ENCODE data around the gene PLEKHF1.

Gene PLEKHF1

GRCh38 chr19:29680447-29680846 is 15.2 kb downstream of the PLEKHF1 start:
- DNase-seq = no peak

DNA sequence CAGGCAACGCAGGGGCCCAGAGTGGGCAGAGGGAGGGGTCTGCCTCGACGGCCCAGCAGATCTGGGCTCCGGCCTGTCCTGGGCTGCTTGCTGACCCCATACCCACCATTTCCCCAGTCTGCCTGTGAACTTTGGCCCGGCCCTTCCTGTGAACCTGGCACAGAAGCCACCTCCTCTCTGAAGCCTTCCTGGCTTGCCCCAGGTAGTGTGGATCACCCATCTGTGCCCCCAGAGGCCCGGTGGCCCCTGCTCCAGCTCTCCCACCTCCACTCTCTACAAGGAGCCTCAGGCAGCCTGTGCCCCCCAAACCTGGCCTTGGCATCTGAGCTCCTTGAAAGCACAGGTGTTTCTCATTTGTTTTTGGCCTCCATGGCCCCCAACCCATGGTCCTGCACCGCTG is 15.7 kb downstream of the PLEKHF1 start:
- no peak for DNase-seq

- no peak for DNase-seq
Measured at GRCh38 chr19:29681422-29682235, 16.4 kb downstream of the PLEKHF1 start.

GRCh38 chr19:29682236-29682895 is 17.1 kb downstream of the PLEKHF1 start:
- DNase-seq = no peak

- no peak for DNase-seq
Measured at GRCh38 chr19:29683009-29683408, 17.7 kb downstream of the PLEKHF1 start.

GRCh38 chr19:29685326-29685725 is 20.1 kb downstream of the PLEKHF1 start:
- DNase-seq = no peak

DNA sequence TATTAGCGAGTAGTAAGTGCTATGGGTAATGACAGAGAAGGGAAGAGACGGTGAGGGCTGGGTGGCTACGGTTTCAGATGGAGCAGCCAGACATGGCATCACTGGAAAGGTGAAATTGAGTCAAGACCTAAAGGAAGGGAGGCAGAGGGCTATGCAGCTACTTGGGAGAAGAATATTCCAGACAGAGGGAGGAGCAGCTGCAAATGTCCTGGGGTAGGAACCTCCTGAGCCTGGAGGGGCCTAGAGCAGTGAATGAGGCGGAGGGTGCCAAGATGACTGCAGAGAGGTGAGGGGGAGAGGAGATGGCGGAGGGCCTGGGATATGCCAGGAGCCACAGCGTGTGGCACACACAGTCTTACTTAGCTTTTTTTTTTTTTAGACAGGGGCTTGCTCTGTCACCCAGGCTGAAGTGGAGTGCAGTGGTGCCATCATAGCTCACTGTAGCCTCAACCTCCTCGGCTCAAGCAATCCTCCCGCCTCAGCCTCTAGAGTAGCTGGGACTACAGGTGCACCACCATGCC is 21.1 kb downstream of the PLEKHF1 start:
- DNase-seq = no peak

- no peak for DNase-seq
Measured at GRCh38 chr19:29687244-29687896, 22.1 kb downstream of the PLEKHF1 start.

GRCh38 chr19:29687897-29688728 is 22.9 kb downstream of the PLEKHF1 start:
- no peak for DNase-seq

DNA sequence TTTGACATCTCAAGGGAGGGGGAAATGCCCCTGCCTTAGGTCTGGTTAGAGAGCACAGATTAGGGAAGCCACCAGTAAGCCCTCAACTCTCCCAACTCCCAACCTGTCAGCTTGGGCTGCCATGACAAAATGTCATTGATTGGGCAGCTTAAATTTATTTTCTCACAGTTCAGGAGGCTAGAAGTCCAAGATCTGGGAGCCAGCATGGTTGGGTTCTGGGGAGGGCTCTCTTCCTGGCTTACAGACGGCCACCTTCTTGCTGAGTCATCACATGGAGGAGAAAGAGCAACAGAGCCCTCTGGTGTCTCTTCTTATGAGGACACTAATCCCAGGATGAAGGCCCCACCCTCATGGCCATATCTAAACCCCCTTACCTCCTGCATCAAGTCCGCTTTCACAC is 25.6 kb downstream of the PLEKHF1 start:
- peak; percentile 10 for DNase-seq

DNA sequence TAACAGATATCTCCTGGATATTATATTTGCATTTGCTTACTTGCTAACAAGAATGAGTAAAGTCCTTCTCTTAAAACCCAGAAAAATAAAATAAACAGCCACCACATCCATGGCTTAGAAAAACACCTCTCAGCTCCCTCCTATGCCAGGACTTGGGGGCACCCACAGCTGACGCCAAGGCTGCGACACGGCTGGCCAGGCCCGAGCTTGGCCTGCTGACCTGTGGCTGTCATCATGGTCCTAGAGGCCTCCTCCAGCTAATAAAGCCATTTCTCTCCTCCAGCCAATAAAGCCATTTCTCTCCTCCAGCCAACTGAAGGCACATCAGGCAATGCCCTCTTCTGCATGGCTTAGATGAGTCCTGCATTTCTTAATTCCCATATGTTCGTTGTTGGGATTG is 28.9 kb downstream of the PLEKHF1 start:
- DNase-seq = no peak

DNA sequence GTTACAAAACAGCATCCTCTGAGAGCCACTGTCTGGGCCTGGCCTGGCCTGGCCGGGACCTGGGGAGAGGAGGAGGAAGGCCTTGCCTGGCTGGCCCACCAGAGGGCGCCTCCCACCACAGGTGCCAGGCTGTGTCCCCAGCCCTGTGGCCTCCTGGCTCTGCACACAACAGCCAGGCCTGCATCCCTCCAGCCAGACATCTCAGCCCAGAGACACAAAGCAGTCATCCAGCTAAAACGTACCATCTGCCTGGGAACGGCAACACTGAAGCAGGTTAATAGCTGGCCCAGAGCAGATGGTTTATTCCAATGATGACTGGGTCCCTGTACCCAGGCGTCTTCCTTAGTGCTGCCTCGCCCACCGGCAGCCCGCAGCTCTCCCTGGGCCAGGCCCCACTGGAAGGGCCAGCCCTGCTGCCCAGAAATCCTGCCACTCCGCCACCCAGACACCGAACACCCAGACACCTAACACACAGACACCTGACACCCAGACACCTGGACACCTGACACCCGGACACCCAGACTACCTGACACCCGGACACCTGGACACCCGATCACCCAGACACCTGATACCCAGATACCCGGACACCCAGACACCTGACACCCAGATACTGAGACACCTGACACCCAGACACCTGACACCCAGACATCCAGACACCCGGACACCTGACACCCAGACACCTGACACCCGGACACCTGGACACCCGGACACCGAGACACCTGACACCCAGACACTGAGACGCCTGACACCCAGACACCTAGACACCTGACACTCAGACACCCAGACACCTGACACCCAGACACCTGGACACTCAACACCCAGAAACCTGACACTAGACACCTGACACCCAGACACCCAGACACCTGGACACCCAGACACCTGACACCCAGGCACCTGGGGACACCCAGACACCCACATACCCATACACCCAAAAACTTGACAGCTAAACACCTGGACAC is 29.7 kb downstream of the PLEKHF1 start:
- peak; percentile 86 for DNase-seq

DNA sequence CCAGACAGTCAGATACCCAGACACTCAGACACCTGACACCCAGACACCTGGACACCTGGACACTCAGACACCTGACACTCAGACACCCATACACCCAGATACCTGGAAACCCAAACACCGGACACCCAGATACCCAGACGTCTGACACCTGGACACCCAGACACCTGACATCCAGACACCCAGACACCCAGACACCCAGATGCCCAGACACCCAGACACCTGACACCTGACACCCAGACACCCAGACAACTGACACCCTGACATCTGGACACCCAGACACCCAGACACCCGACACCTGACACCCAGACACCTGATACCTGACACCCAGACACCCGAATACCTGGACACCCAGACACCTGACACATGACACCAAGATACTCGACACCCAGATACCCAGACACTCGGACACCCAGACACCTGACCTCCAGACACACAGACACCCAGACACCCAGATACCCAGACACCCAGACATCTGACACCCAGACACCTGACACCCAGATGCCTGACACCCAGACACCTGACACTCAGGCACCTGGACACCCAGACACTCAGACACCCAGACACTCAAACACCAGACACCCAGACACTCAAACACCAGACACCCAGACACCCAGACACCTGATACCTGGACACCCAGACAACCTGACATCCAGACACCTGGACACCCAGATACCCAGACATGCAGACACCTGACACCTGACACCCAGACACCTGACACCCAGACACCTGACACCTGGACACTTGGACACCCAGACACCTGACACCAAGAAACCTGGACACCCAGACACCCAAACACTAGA is 30.7 kb downstream of the PLEKHF1 start:
- no peak for DNase-seq

DNA sequence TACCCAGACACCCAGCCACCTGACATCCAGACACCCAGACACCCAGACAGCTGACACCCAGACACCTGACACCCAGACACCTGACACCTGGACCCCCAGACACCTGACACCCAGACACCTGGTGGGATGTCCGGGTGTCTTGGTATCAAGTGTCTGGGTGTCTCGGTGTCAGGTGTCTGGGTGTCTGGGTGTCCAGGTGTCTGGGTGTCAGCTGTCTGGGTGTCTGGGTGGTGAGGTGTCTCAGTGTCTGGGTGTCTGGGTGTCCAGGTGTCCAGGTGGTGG is 31.2 kb downstream of the PLEKHF1 start:
- DNase-seq = no peak

DNA sequence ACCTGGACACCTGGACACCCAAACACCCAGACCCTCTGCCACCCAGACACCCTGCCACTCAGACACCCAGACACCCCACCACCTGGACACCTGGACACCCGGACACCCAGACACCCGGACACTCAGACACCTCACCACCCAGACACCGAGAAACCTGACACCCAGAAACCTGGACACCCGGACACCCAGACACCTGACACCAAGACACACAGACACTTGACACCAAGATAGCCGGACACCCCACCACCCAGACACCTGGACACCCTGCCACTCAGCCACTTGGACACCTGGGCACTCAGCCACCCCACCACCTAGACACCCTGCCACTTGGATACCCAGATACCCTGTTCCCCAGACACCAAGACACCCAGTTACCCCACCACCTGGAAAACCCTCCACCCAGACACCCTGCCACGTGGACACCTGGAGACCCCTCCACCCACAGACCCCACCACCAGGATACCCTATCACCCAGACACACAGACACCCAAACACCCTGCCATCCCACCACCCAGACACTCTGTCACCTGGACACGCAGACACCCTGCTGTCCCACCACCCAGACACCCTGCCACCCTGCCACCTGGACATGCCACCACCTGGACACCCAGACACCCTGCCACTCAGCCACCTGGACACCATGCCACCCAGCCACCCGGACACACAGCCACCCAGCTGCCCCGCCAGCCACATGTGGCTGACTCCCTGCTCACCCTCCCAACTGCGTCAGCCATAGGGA is 32.4 kb downstream of the PLEKHF1 start:
- no peak for DNase-seq

DNA sequence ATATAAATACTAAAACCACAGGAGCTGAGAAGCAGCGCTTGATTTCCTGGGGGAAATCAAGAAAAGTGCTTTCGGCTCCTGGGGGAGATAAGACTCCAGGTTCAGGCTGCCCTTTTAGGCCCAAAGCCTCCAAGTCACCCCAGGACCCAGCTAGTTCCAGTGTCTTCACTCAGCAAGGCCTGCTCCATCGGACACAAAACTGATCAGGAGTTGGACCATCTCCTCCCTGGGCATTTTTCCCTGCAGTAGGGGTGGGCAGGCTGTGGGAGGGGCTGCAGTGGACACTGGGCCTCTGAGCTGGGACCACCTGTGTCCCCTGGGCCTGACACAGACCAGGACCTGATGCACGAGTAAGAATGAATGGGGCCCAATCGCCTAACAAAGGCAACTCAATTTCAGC is 34.6 kb downstream of the PLEKHF1 start:
- DNase-seq = no peak

- DNase-seq = no peak
Measured at GRCh38 chr19:29700498-29700897, 35.2 kb downstream of the PLEKHF1 start.

- DNase-seq = no peak
Measured at GRCh38 chr19:29702161-29702962, 37.1 kb downstream of the PLEKHF1 start.

DNA sequence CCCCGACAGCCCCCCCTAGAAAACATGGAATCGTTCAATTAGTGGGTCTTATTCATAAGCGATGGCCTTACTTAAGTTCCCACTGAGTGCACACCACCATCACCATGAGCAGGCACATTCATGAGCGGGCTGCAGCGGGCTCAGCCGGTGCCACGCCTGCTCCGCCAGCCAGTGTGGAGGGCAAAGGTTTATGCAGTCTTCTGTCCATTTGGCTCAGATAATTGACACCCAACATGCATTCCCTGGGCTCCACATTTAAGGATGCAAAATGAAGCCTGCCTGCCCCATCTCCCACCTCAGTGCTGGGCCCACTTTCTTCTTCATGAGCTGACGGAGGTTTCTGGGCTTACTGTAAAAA is 37.7 kb downstream of the PLEKHF1 start:
- no peak for DNase-seq

Data from NCI-H1694 treated with DMSO at 0.1 percent for 48 hours (cell line).